ENCODE results near the gene ZMIZ1.

The ZMIZ1 gene

GRCh38 chr10:79060641-79061255 lies 8.0 kb upstream of the ZMIZ1 start:
- Histone ChIP-seq H3K27me3 (ENCODE audit: insufficient read depth, low read depth, severe bottlenecking) (no peaks in the 10 kb centered on the region), H3K4me3 (ENCODE audit: low read depth, low read length) (no peak overlapping the region), H3K9me3 (ENCODE audit: severe bottlenecking) (no peaks in the 10 kb centered on the region), H3K36me3 (no peaks in the 10 kb centered on the region), H3K27ac (no peak overlapping the region)
- no peak for DNase-seq
- no peak for TF ChIP-seq CTCF (IDR thresholded peaks at IDR 0.05; ENCODE audit: low read depth, low read length)

GRCh38 chr10:79061441-79062315 lies 7.1 kb upstream of the ZMIZ1 start:
- DNase-seq = no peak
- TF ChIP-seq CTCF (IDR thresholded peaks at IDR 0.05; ENCODE audit: low read depth, low read length) = no peak
- Histone ChIP-seq H3K4me3 (ENCODE audit: low read depth, low read length) (no peak overlapping the region), H3K36me3 (no peaks in the 10 kb centered on the region), H3K9me3 (ENCODE audit: severe bottlenecking) (no peaks in the 10 kb centered on the region), H3K27ac (no peak overlapping the region), H3K27me3 (ENCODE audit: insufficient read depth, low read depth, severe bottlenecking) (no peaks in the 10 kb centered on the region)

- TF ChIP-seq CTCF (IDR thresholded peaks at IDR 0.05; ENCODE audit: low read depth, low read length) = no peak
Observed at GRCh38 chr10:79063071-79063491, 5.7 kb upstream of the ZMIZ1 start.

GRCh38 chr10:79063661-79064492 lies 4.9 kb upstream of the ZMIZ1 start:
- Histone ChIP-seq H3K4me3 (ENCODE audit: low read depth, low read length) (no peak overlapping the region), H3K27ac (no peak overlapping the region), H3K9me3 (ENCODE audit: severe bottlenecking) (no peaks in the 10 kb centered on the region), H3K36me3 (no peaks in the 10 kb centered on the region), H3K27me3 (ENCODE audit: insufficient read depth, low read depth, severe bottlenecking) (no peaks in the 10 kb centered on the region)
- TF ChIP-seq CTCF (IDR thresholded peaks at IDR 0.05; ENCODE audit: low read depth, low read length) = no peak
- DNase-seq = no peak

More at GRCh38 chr10:79063071-79063491, 5.7 kb upstream of the ZMIZ1 start:
- no peak overlapping the region for H3K4me3 ChIP-seq (ENCODE audit: low read depth, low read length)
- H3K36me3 ChIP-seq = no peaks in the 10 kb centered on the region
- H3K27ac ChIP-seq = no peak overlapping the region
- no peaks in the 10 kb centered on the region for H3K9me3 ChIP-seq (ENCODE audit: severe bottlenecking)
- H3K27me3 ChIP-seq (ENCODE audit: insufficient read depth, low read depth, severe bottlenecking) = no peaks in the 10 kb centered on the region
- no peak for DNase-seq

- Histone ChIP-seq H3K27ac (no peak overlapping the region), H3K27me3 (ENCODE audit: insufficient read depth, low read depth, severe bottlenecking) (no peaks in the 10 kb centered on the region)
- TF ChIP-seq CTCF (IDR thresholded peaks at IDR 0.05; ENCODE audit: low read depth, low read length) = no peak
Observed at GRCh38 chr10:79065091-79065551, 3.6 kb upstream of the ZMIZ1 start.

More at GRCh38 chr10:79065091-79065551, 3.6 kb upstream of the ZMIZ1 start:
- no peaks in the 10 kb centered on the region for H3K36me3 ChIP-seq
- H3K9me3 ChIP-seq (ENCODE audit: severe bottlenecking) = no peaks in the 10 kb centered on the region
- no peak for DNase-seq
- no peak overlapping the region for H3K4me3 ChIP-seq (ENCODE audit: low read depth, low read length)

Measured in WERI-Rb-1 (cell line).